WERI-Rb-1 (cell line): ENCODE data around the gene DLG4.
"Not testable (repeated sequence)": the region's sequence is repeated elsewhere in the genome, so short reads cannot be mapped to it uniquely, and the experiment has no call there.

Source experiments
- DNase-seq: peaks from one replicate; pipeline ENCODE4 v3.0.0-alpha.2; 2020
- H3K27ac ChIP-seq: fragments of 250-450 bp; sonication (Bioruptor Pico); 2 replicates; pipeline ENCODE4 v1.5.1; 2020; ENCODE audit warnings: mild to moderate bottlenecking, moderate library complexity
- H3K27me3 ChIP-seq: fragments of 250-450 bp; sonication (Bioruptor Pico); 2 replicates; pipeline ENCODE4 v1.5.1; 2021; ENCODE audit warnings: mild to moderate bottlenecking, low read depth, moderate library complexity; ENCODE audit not compliant: insufficient read depth, severe bottlenecking
- H3K36me3 ChIP-seq: fragments of 250-450 bp; sonication (Bioruptor Pico); 2 replicates; pipeline ENCODE4 v1.5.1; 2020; ENCODE audit warnings: mild to moderate bottlenecking, moderate library complexity
- H3K4me3 ChIP-seq: 2 replicates; pipeline ENCODE4 v1.5.1; 2011; ENCODE audit warnings: low read depth, mild to moderate bottlenecking, control low read depth, low read length
- H3K9me3 ChIP-seq: fragments of 250-450 bp; sonication (Bioruptor Pico); 2 replicates; pipeline ENCODE4 v1.5.1; 2021; ENCODE audit warnings: mild to moderate bottlenecking, moderate library complexity; ENCODE audit not compliant: severe bottlenecking
- TF ChIP-seq, protein P1 (sequence below): IDR thresholded peaks from 2 replicates; pipeline ENCODE4 v1.5.1; 2011; ENCODE audit warnings: low read depth, mild to moderate bottlenecking, control low read depth, inconsistent platforms, low read length

DLG4 gene

DNA sequence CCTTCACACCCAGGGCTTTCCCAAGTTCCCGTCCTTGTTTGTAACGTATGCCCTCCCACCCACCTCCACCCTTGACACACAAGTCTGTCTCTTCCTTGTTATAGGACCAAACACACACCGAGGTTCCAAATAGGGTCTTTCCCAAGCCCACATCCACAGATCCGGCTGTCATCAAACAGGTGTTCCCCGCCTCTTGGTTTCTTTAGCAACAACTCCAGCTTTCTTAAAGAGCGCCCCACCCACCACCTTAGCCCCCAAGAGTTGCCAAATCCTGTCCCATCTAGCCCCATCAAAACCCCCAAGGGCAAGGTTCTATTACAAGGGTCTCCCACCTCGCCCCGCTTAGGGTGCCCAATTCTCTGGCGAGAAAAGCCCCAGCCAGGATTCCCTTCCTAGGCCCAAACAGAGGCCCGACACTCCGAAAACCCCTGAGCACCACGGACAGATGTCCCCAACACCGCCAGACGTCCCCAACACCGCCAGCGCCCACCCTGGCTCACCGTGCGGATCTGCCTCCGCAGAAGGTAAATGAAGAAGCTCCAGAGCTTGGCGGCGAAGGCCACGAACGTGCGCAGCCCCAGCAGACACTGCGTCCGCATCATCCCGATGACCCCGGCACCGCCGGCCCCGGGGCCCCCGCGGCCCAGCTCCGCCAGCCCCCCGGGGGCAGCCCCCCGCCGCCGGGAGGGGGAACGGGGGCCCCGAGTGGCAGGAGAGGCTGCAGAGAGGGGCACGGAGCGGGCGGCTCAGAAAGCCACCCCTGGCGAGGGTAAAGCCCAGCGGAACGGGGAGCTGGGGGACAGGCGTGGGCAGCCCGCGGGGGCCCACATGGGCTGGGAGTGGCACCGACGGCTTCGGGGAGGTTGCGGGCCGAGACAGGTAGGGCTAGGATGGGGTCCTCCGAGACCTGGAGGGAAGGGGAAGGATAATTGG is 31.3 kb upstream of the DLG4 start:
- H3K27ac ChIP-seq: peak overlapping the region; percentile 98
- no peaks in the 10 kb centered on the region for H3K9me3 ChIP-seq
- peaks cover 46% of the 10 kb centered on the region for H3K36me3 ChIP-seq
- TF ChIP-seq, protein P1, sequence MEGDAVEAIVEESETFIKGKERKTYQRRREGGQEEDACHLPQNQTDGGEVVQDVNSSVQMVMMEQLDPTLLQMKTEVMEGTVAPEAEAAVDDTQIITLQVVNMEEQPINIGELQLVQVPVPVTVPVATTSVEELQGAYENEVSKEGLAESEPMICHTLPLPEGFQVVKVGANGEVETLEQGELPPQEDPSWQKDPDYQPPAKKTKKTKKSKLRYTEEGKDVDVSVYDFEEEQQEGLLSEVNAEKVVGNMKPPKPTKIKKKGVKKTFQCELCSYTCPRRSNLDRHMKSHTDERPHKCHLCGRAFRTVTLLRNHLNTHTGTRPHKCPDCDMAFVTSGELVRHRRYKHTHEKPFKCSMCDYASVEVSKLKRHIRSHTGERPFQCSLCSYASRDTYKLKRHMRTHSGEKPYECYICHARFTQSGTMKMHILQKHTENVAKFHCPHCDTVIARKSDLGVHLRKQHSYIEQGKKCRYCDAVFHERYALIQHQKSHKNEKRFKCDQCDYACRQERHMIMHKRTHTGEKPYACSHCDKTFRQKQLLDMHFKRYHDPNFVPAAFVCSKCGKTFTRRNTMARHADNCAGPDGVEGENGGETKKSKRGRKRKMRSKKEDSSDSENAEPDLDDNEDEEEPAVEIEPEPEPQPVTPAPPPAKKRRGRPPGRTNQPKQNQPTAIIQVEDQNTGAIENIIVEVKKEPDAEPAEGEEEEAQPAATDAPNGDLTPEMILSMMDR: no peak
- H3K27me3 ChIP-seq: no peaks in the 10 kb centered on the region
- no peak for DNase-seq
- H3K4me3 ChIP-seq: peak overlapping the region; percentile 75

DNA sequence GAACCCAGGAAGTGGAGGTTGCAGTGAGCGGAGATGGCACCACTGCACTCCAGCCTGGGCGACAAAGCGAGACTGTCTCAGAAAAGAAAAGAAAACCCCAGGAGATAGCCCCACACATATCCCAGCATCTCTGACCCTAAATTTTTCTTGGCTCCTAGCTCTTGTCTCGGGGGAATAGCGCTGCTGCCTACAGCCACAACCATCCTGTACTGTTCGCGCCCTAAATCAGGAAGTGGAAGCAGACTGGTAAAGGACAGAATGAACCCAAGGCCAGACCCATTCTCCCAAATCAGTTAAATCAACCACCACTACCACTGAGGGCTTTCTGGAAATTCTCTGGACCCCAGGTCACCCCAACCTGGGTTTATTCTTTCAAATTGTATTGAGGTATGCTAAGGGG is 30.2 kb upstream of the DLG4 start:
- TF ChIP-seq, protein P1: no peak
- H3K27me3 ChIP-seq: no peaks in the 10 kb centered on the region
- DNase-seq: no peak
- H3K27ac ChIP-seq: no peak overlapping the region; the same call in 1 of the 2 replicates
- peaks cover 46% of the 10 kb centered on the region for H3K36me3 ChIP-seq
- no peaks in the 10 kb centered on the region for H3K9me3 ChIP-seq
- H3K4me3 ChIP-seq: no peak overlapping the region

DNA sequence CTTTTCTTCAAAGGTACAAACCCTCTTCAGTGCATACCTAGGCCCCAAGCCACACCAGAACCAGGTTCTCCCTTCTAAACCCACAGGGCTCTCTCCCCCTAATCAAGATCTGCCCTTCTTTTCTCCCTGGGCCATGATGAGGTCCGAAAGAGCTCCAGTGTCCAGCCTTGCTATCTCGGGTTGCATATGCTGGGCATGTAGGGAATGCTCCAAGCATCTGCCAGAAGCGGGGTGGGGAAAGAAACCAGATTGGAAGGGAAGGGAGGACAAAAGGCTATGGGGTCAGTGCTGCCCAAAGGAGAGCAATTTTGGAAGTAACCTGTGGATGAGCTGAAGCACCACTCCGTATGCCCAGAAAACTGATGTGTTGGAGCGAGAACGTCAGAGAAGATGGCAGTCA is 29.6 kb upstream of the DLG4 start:
- DNase-seq: no peak
- no peak overlapping the region for H3K4me3 ChIP-seq
- TF ChIP-seq, protein P1: no peak
- H3K27ac ChIP-seq: no peak overlapping the region
- H3K9me3 ChIP-seq: no peaks in the 10 kb centered on the region
- H3K36me3 ChIP-seq: peaks cover 46% of the 10 kb centered on the region
- H3K27me3 ChIP-seq: no peaks in the 10 kb centered on the region

DNA sequence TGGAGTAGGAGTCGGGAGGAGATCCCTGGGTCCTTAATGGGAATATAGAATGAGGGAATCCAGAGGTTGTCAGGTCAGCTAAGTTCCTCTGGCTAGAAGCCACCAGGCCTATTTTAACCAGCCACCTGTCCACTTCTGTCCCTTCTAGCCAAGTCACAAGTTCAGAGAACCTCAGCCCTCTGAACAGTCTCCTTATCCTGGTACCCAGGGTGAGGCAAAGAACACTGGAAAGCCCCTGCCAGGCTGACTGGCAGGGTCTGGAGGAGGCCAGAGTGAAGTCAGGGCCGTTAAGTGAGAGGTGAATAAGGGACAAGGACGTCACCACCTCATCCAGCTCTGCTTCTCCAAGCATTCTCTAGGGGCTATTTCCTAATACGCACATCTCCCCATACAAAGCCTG is 29.2 kb upstream of the DLG4 start:
- Histone ChIP-seq H3K36me3 (peaks cover 46% of the 10 kb centered on the region), H3K4me3 (no peak overlapping the region), H3K9me3 (no peaks in the 10 kb centered on the region), H3K27ac (no peak overlapping the region), H3K27me3 (no peaks in the 10 kb centered on the region)
- TF ChIP-seq, protein P1: no peak
- no peak for DNase-seq

DNA sequence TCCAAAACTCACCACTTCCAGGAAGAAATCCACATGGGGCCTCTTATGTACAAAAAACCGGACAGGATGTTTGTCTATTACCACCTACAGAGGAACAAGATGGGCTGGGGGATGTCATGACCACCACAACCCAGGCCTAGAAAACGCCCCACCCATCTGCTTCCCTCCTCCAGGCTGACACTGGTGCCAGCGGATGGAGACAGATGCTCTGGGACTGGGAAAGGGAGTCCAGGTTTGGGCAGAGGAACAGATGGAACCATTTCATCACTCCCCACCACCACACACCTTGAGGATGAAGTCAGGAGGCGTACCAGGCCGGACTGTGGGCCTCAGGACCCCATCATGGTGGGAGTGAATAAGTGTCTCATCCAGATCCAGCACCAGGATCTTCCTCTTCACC is 27.1 kb upstream of the DLG4 start:
- Histone ChIP-seq H3K27me3 (no peaks in the 10 kb centered on the region), H3K9me3 (no peaks in the 10 kb centered on the region), H3K4me3 (no peak overlapping the region), H3K27ac (no peak overlapping the region), H3K36me3 (peaks cover 52% of the 10 kb centered on the region)
- TF ChIP-seq, protein P1: no peak
- no peak for DNase-seq

DNA sequence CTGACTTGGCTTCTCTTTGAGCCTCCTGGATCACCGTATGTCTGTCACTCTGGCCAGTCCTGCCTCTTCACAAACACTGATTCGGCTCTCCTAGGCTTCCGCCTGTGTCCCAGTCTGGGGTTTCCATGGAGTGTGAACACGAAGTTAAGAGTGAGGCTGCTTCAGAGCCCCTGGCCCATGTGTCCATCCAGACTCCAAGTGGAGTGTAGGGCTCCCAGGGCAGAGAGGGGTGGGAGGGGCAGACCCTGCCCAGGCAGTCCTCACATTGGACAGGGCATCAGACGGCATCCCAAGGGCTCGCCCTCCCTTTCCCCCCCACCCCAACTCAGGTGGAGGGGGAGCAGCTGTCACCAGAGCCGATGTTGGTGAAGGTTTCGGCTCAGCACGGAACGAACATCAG is 24.2 kb upstream of the DLG4 start:
- peak overlapping the region; percentile 99 for H3K27ac ChIP-seq
- not testable (repeated sequence) for H3K27me3 ChIP-seq, DNase-seq, H3K9me3 ChIP-seq, H3K4me3 ChIP-seq
- peaks cover 70% of the 10 kb centered on the region for H3K36me3 ChIP-seq
